ENCODE results near the gene EXOC3L4. TPM values are rescaled to one million over a fixed set of nuclear protein-coding genes. Genes with fewer than 3 reads are reported as not detected.
"Not testable (repeated sequence)": the region's sequence is repeated elsewhere in the genome, so short reads cannot be mapped to it uniquely, and the experiment has no call there.

EXOC3L4 gene
- total RNA-seq, 1 donor from 2014 or later, result 4.2 TPM

DNA sequence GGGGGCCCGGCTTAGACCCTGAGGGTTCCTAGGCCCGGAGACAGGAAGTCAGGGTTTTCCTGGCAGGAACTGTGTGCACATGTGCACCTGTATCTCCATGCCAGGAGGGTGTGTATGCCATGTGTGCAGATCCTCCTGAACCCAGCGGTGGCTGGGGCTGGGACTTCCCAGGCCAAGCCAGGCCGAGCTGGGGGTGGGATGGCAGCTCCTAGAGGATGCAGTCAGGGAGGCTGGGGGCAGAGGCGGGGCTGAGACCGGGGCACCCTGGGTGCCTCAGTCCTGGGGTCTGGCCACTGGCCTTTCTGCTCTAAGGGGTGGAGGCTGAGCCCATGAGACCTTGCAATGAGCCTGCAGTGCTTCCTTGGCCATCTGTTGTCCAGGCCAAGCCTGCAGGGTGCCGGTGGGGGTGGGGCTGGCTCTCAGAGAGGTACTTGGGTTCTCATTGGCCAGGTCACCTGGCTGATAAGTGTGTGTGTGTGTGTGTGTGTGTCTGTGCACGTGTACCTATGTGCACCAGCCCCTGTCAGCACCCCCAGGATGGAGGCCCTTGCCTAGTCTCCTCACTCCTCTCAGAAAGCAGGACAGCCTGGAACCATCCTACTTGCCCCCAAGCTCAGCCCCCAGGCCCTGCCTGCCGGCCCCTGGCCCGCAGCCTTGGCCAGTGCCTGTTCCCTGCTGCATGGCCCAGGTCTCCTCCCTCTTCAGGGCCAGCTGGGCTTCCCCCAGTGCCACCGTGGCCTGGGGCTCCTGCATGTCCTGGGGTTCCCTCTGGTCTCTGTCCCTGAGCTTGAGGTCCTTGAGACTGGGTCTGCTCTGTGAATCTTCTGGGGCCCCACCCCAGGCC, 18.1 kb downstream of the EXOC3L4 start:
- H3K27me3 ChIP-seq, result no peaks in the 10 kb centered on the region
- TF ChIP-seq, protein P1, sequence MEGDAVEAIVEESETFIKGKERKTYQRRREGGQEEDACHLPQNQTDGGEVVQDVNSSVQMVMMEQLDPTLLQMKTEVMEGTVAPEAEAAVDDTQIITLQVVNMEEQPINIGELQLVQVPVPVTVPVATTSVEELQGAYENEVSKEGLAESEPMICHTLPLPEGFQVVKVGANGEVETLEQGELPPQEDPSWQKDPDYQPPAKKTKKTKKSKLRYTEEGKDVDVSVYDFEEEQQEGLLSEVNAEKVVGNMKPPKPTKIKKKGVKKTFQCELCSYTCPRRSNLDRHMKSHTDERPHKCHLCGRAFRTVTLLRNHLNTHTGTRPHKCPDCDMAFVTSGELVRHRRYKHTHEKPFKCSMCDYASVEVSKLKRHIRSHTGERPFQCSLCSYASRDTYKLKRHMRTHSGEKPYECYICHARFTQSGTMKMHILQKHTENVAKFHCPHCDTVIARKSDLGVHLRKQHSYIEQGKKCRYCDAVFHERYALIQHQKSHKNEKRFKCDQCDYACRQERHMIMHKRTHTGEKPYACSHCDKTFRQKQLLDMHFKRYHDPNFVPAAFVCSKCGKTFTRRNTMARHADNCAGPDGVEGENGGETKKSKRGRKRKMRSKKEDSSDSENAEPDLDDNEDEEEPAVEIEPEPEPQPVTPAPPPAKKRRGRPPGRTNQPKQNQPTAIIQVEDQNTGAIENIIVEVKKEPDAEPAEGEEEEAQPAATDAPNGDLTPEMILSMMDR (IDR thresholded peaks at IDR 0.05), result no peak
- H3K4me1 ChIP-seq, result peaks cover 44% of the 10 kb centered on the region
- intact Hi-C loops (cut with DNase I), result no loop called here
- no peak overlapping the region for H3K4me3 ChIP-seq
- DNase-seq, result no peak
- H3K36me3 ChIP-seq, result no peaks in the 10 kb centered on the region
- H3K9me3 ChIP-seq, result no peaks in the 10 kb centered on the region
- no peak overlapping the region for H3K27ac ChIP-seq
- ATAC-seq, result no peak

DNA sequence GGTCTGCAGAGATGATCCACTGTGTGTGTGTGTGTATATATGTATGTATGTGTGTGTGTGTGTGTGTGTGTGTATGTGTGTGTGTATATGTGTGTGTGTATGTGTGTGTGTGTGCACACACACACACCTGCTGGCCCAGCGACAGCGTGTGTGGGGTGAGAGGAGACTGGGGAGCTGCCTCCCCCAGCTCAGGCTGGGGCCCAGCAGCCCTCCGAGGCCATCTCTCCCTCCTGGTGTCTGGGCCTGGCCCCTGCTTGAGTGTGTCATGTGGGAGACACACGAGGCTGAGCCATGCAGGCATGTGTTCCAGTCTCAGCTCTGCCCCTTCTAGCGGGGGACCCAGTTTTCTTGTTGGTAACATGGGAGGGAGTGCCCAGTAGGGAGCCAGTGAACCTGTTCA, 18.8 kb downstream of the EXOC3L4 start:
- DNase-seq (no peak), ATAC-seq (no peak)
- Histone ChIP-seq H3K9me3 (no peaks in the 10 kb centered on the region), H3K27ac (no peak overlapping the region), H3K36me3 (no peaks in the 10 kb centered on the region), H3K27me3 (no peaks in the 10 kb centered on the region), H3K4me1 (peaks cover 48% of the 10 kb centered on the region), H3K4me3 (no peak overlapping the region)
- intact Hi-C loops (cut with DNase I), result no loop called here
- TF ChIP-seq, protein P1 (IDR thresholded peaks at IDR 0.05), result no peak

DNA sequence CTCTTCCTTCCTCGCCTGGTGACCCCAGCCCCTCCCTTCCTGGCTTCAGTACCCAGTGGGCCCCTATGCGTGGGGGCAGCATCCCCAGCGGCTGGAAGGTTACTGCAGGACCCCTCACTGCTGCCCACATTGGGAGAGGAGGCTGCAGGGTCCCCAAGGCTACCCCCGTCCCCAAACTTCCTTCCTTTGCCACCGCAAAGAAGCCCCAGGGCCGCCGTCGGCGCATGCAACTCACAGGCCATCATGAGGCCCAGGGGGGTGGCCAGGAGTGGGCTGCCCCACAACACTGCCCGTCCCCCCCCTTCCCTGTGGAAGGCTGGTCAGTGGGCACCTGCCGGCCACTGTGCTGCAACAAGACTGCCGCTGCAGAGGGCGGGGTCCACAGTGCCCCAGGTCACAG, 19.2 kb downstream of the EXOC3L4 start:
- TF ChIP-seq, protein P1 (IDR thresholded peaks at IDR 0.05), result no peak
- no peaks in the 10 kb centered on the region for H3K36me3 ChIP-seq
- no peaks in the 10 kb centered on the region for H3K27me3 ChIP-seq
- no peaks in the 10 kb centered on the region for H3K9me3 ChIP-seq
- H3K4me3 ChIP-seq, result no peak overlapping the region
- ATAC-seq, result no peak
- peaks cover 53% of the 10 kb centered on the region for H3K4me1 ChIP-seq
- intact Hi-C loops (cut with DNase I), result no loop called here
- DNase-seq, result no peak
- H3K27ac ChIP-seq, result no peak overlapping the region

DNA sequence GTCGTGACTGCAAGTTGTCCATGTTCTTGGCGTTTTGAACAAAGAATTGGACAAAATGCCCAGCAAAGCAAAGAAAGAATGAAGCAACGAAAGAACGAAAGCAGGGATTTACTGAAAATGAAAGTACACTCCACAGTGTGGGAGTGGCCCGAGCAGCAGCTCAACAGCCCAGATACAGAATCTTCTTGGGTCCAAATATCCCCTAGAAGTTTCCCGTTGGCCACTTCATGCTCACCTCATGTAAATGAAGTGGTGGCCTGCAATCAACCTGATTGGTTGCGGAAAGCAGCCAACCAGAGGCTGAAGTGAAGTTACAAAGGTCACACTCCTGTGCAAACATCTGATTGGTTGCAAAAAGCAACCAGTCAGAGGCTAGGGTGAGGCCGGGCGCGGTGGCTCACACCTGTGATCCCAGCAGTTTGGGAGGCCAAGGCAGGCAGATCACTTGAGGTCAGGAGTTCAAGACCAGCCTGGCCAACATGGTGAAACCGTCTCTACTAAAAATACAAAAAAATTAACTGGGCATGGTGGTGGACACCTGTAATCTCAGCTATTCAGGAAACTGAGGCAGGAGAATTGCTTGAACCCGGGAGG, 20.7 kb downstream of the EXOC3L4 start:
- Histone ChIP-seq H3K4me1 (peaks cover 59% of the 10 kb centered on the region), H3K27ac (peak overlapping the region; percentile 67)
- H3K4me3 ChIP-seq; DNase-seq; H3K9me3 ChIP-seq; intact Hi-C loops (cut with DNase I); H3K27me3 ChIP-seq; H3K36me3 ChIP-seq; ATAC-seq: not testable (repeated sequence)

DNA sequence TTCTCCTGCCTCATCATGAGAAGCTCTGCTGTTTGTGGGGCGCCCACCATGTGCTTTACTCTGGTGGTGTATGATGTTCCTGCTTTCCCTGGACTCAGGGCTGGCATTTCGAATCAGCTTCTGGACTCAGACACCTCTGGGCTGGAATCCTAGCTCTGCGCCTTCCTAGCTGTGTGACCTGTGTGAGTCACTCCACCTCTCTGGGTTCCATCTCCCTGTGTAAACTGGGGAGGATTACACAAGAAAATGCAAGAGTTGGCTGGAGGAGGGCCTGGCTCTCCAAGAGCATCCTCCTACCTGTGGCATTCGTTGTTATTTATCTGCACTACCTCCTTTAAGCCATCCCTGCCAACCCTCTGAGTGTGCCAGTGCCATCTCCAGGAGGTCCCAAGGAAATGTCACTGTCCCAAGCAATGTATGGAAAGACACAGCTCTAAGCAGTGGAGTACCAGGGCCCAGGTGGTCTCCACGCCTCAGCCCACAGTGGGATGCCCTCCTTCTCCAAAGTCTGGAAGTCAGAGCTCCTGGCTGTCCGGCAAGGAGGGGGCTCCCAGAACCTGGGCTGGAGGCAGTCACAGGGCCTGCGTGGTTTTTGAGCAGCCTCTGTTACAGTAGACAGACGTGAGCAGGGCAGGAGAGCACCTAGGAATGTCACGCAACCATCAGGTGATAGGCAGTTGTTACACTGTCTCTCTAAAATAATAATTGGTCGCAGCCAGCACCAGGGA, 21.5 kb downstream of the EXOC3L4 start:
- TF ChIP-seq, protein P1 (IDR thresholded peaks at IDR 0.05), result no peak
- ATAC-seq (no peak), DNase-seq (no peak)
- Histone ChIP-seq H3K4me1 (peaks cover 60% of the 10 kb centered on the region), H3K36me3 (no peaks in the 10 kb centered on the region), H3K27me3 (no peaks in the 10 kb centered on the region), H3K9me3 (no peaks in the 10 kb centered on the region), H3K27ac (no peak overlapping the region), H3K4me3 (no peak overlapping the region)
- intact Hi-C loops (cut with DNase I), result no loop called here

DNA sequence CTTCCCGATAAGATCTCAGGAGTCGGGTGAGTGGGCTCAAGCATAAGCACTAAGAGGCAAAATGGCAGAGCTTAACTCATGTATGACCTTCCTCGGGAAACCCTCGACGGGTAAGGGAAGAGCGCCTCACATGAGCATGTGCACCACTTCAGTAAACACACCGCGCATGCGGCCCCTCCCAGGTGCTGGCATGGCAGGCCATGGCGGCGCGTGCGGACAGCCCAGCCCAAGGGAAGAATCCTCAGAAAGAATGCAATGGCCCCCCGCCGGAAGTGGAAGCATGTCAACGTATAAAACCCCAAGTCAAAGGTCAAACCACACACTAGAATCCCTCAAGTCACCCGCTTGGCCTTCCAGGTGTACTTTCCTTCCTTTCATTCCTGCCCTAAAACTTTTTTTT, 22.1 kb downstream of the EXOC3L4 start:
- no peaks in the 10 kb centered on the region for H3K9me3 ChIP-seq
- no peak for ATAC-seq
- no peak overlapping the region for H3K27ac ChIP-seq
- intact Hi-C loops (cut with DNase I), result no loop called here
- H3K36me3 ChIP-seq, result no peaks in the 10 kb centered on the region
- no peak overlapping the region for H3K4me3 ChIP-seq
- no peaks in the 10 kb centered on the region for H3K27me3 ChIP-seq
- TF ChIP-seq, protein P1 (IDR thresholded peaks at IDR 0.05), result no peak
- peaks cover 60% of the 10 kb centered on the region for H3K4me1 ChIP-seq
- no peak for DNase-seq

DNA sequence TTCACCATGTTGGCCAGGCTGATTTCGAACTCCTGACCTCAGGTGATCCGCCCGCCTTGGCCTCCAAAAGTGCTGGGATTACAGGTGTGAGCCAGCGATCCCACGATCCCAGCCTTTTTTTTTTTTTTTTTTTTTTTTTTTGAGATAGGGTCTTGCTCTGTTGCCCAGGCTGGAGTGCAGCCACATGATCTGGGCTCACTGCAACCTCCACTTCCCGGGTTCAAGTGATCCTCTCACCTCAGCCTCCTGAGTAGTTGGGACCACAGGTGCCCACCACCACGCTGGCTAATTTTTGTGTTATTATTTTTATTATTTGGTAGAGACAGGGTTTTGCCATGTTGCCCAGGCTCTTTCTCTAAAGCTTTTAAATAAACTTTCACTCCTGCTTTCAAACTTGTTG, 23.0 kb downstream of the EXOC3L4 start:
- ATAC-seq; H3K4me3 ChIP-seq; H3K27me3 ChIP-seq; H3K9me3 ChIP-seq; H3K36me3 ChIP-seq; H3K27ac ChIP-seq; DNase-seq; intact Hi-C loops (cut with DNase I): not testable (repeated sequence)
- peaks cover 63% of the 10 kb centered on the region for H3K4me1 ChIP-seq
